ENCODE measurements around the gene STON1. TPM values are rescaled to one million over a fixed set of nuclear protein-coding genes. Genes with fewer than 3 reads are reported as not detected.
"Not testable (repeated sequence)": the region's sequence is repeated elsewhere in the genome, so short reads cannot be mapped to it uniquely, and the experiment has no call there.

STON1 gene
- polyA plus RNA-seq, 1 donor from 2014 or later, result 2.8 TPM

DNA sequence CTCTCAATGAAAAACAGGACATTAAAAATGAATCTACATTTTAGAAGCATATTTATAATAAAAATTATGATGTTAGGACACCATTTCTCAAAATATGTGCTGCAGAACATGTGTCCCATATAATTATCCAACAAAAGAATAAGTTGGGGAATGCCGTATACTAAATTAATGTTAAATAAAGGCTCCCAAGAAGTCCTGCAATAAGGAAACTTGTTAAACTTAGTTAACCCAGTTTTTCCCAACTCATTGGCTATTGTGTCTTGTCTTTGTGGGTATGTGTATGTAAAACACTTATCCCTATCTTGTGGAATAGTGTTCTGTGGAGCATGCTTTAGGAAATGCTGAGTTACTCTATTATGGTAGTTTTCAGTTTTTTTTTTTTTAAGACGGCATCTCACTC lies 62.1 kb downstream of the STON1 start:
- TF ChIP-seq, protein P1, sequence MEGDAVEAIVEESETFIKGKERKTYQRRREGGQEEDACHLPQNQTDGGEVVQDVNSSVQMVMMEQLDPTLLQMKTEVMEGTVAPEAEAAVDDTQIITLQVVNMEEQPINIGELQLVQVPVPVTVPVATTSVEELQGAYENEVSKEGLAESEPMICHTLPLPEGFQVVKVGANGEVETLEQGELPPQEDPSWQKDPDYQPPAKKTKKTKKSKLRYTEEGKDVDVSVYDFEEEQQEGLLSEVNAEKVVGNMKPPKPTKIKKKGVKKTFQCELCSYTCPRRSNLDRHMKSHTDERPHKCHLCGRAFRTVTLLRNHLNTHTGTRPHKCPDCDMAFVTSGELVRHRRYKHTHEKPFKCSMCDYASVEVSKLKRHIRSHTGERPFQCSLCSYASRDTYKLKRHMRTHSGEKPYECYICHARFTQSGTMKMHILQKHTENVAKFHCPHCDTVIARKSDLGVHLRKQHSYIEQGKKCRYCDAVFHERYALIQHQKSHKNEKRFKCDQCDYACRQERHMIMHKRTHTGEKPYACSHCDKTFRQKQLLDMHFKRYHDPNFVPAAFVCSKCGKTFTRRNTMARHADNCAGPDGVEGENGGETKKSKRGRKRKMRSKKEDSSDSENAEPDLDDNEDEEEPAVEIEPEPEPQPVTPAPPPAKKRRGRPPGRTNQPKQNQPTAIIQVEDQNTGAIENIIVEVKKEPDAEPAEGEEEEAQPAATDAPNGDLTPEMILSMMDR (IDR thresholded peaks at IDR 0.05; ENCODE audit: poor library complexity, severe bottlenecking), result no peak
- no peak for TF ChIP-seq MXI1 (conservative IDR thresholded peaks at IDR 0.05; ENCODE audit: poor library complexity, severe bottlenecking)
- TF ChIP-seq EP300 (conservative IDR thresholded peaks at IDR 0.05; ENCODE audit: poor library complexity, severe bottlenecking), result no peak

GRCh38 chr2:48596751-48597150 lies 66.8 kb downstream of the STON1 start:
- H3K79me2 ChIP-seq (replicated peaks; ENCODE audit: insufficient read depth, low read length); H3K9ac ChIP-seq (ENCODE audit: low read length); H3K9me3 ChIP-seq (ENCODE audit: low read length); H3F3A ChIP-seq (ENCODE audit: insufficient read depth, low read length, poor library complexity, severe bottlenecking); H3K9me2 ChIP-seq (ENCODE audit: insufficient read depth, low read length); H3K27me3 ChIP-seq (ENCODE audit: insufficient read depth, low read depth, low read length); H2AFZ ChIP-seq (ENCODE audit: low read depth, low read length); H3K27ac ChIP-seq (ENCODE audit: low read length); H4K20me1 ChIP-seq (ENCODE audit: insufficient read depth); H3K36me3 ChIP-seq (ENCODE audit: insufficient read depth, low read length); H3K4me3 ChIP-seq (ENCODE audit: low read length); H3K4me2 ChIP-seq (ENCODE audit: low read length): not testable (repeated sequence)

More for the DNA sequence above, 62.1 kb downstream of the STON1 start:
- no peaks in the 10 kb centered on the region for H4K20me1 ChIP-seq (ENCODE audit: insufficient read depth)
- H3F3A ChIP-seq (ENCODE audit: insufficient read depth, low read length, poor library complexity, severe bottlenecking), result no peaks in the 10 kb centered on the region
- H3K9me3 ChIP-seq (ENCODE audit: low read length), result no peaks in the 10 kb centered on the region
- no peaks in the 10 kb centered on the region for H3K27me3 ChIP-seq (ENCODE audit: insufficient read depth, low read depth, low read length)
- H3K36me3 ChIP-seq (ENCODE audit: insufficient read depth, low read length), result no peaks in the 10 kb centered on the region
- H3K27ac ChIP-seq (ENCODE audit: low read length), result no peak overlapping the region
- no peak overlapping the region for H3K4me3 ChIP-seq (ENCODE audit: low read length)
- H3K9me2 ChIP-seq (ENCODE audit: insufficient read depth, low read length), result no peaks in the 10 kb centered on the region
- H3K79me2 ChIP-seq (replicated peaks; ENCODE audit: insufficient read depth, low read length), result no peaks in the 10 kb centered on the region
- no peak overlapping the region for H3K4me2 ChIP-seq (ENCODE audit: low read length)
- H3K9ac ChIP-seq (ENCODE audit: low read length), result no peak overlapping the region
- no peak overlapping the region for H2AFZ ChIP-seq (ENCODE audit: low read depth, low read length)

- H3K4me2 ChIP-seq (ENCODE audit: low read length), result no peak overlapping the region
- no peak for TF ChIP-seq EP300 (conservative IDR thresholded peaks at IDR 0.05; ENCODE audit: poor library complexity, severe bottlenecking)
- TF ChIP-seq, protein P1 (IDR thresholded peaks at IDR 0.05; ENCODE audit: poor library complexity, severe bottlenecking), result no peak
- TF ChIP-seq TAF1 (IDR thresholded peaks at IDR 0.05; ENCODE audit: low read depth), result no peak
- TF ChIP-seq SMC3 (conservative IDR thresholded peaks at IDR 0.05; ENCODE audit: poor library complexity), result no peak
- TF ChIP-seq MXI1 (conservative IDR thresholded peaks at IDR 0.05; ENCODE audit: poor library complexity, severe bottlenecking), result no peak
- TF ChIP-seq, protein P2, sequence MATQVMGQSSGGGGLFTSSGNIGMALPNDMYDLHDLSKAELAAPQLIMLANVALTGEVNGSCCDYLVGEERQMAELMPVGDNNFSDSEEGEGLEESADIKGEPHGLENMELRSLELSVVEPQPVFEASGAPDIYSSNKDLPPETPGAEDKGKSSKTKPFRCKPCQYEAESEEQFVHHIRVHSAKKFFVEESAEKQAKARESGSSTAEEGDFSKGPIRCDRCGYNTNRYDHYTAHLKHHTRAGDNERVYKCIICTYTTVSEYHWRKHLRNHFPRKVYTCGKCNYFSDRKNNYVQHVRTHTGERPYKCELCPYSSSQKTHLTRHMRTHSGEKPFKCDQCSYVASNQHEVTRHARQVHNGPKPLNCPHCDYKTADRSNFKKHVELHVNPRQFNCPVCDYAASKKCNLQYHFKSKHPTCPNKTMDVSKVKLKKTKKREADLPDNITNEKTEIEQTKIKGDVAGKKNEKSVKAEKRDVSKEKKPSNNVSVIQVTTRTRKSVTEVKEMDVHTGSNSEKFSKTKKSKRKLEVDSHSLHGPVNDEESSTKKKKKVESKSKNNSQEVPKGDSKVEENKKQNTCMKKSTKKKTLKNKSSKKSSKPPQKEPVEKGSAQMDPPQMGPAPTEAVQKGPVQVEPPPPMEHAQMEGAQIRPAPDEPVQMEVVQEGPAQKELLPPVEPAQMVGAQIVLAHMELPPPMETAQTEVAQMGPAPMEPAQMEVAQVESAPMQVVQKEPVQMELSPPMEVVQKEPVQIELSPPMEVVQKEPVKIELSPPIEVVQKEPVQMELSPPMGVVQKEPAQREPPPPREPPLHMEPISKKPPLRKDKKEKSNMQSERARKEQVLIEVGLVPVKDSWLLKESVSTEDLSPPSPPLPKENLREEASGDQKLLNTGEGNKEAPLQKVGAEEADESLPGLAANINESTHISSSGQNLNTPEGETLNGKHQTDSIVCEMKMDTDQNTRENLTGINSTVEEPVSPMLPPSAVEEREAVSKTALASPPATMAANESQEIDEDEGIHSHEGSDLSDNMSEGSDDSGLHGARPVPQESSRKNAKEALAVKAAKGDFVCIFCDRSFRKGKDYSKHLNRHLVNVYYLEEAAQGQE (IDR thresholded peaks at IDR 0.05; ENCODE audit: borderline replicate concordance), result no peak
- TF ChIP-seq EZH2 (IDR thresholded peaks at IDR 0.05; ENCODE audit: borderline replicate concordance, insufficient read depth, low read length, poor library complexity, severe bottlenecking), result no peak
- TF ChIP-seq RAD21 (conservative IDR thresholded peaks at IDR 0.05), result no peak
- TF ChIP-seq POLR2AphosphoS5 (IDR thresholded peaks at IDR 0.05), result no peak
- H4K20me1 ChIP-seq (ENCODE audit: insufficient read depth), result no peaks in the 10 kb centered on the region
- no peaks in the 10 kb centered on the region for H3K9me3 ChIP-seq (ENCODE audit: low read length)
- no peaks in the 10 kb centered on the region for H3K79me2 ChIP-seq (replicated peaks; ENCODE audit: insufficient read depth, low read length)
- no peaks in the 10 kb centered on the region for H3K9me2 ChIP-seq (ENCODE audit: insufficient read depth, low read length)
- no peaks in the 10 kb centered on the region for H3K36me3 ChIP-seq (ENCODE audit: insufficient read depth, low read length)
- H3F3A ChIP-seq (ENCODE audit: insufficient read depth, low read length, poor library complexity, severe bottlenecking), result no peaks in the 10 kb centered on the region
- H3K9ac ChIP-seq (ENCODE audit: low read length), result no peak overlapping the region
- H2AFZ ChIP-seq (ENCODE audit: low read depth, low read length), result no peak overlapping the region
- H3K27ac ChIP-seq (ENCODE audit: low read length), result no peak overlapping the region
- H3K4me3 ChIP-seq (ENCODE audit: low read length), result no peak overlapping the region
- no peaks in the 10 kb centered on the region for H3K27me3 ChIP-seq (ENCODE audit: insufficient read depth, low read depth, low read length)
Measured at GRCh38 chr2:48597492-48597891, 67.5 kb downstream of the STON1 start.

Measured in neural cell (in vitro differentiated cells).